OCI-LY1 (cell line): ENCODE measurements around the gene TFDP3.

Experiments used
- CTCF ChIP-seq: fragments of 200-600 bp; sonication (generic), shearing (Covaris generic); IDR thresholded peaks from 2 replicates; pipeline ENCODE4 v1.5.1; 2017; ENCODE audit warnings: mild to moderate bottlenecking, antibody characterized with exemption, low read length, moderate library complexity, mixed read lengths
- EZH2 ChIP-seq: fragments of 200-600 bp; sonication (generic), shearing (Covaris generic); IDR thresholded peaks from 2 replicates; pipeline ENCODE4 v1.8.0; 2017; ENCODE audit warnings: borderline replicate concordance, mixed run types, mild to moderate bottlenecking, antibody characterized with exemption, low read length, moderate library complexity, mixed read lengths

GRCh38 chrX:133258481-133258880, 40.3 kb upstream of the TFDP3 start:
- TF ChIP-seq CTCF (no peak), EZH2 (no peak)
